D721Med (cell line): Measurements from ENCODE around the gene MESD.

ENCODE experiments used
- DNase-seq: peaks from one replicate; pipeline ENCODE4 v3.0.0; 2011; ENCODE audit warnings: low spot score; ENCODE audit not compliant: insufficient read length
- FAIRE-seq: peaks from 2 replicates; lab custom pipeline; 2011; peaks lifted over from hg19 to GRCh38; lab: Jason Lieb, UNC
- TF ChIP-seq, protein P1 (sequence below): IDR thresholded peaks from 2 replicates; pipeline ENCODE4 v1.5.1; 2012; ENCODE audit warnings: mild to moderate bottlenecking, control low read depth; ENCODE audit not compliant: insufficient read depth; ENCODE audit errors: missing control alignments

MESD gene

DNA sequence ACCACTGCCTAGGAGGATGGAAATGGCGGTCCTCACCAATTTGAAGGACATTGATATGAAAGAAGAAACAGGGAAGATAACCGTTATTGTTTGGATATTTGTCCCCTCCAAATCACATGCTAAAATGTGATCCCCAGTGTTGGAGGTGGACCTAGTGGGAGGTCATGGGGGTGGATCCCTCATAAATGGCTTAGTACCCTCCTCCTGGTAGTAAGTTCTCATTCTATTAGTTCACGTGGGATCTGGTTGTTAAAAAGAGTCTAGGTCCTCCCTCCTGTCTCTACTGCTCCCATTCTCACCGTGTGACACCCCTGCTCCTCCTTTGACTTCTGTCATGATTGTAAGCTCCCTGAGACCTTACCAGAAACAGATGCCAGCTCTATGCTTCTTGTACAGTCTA is 41.6 kb upstream of the MESD start:
- TF ChIP-seq, protein P1, sequence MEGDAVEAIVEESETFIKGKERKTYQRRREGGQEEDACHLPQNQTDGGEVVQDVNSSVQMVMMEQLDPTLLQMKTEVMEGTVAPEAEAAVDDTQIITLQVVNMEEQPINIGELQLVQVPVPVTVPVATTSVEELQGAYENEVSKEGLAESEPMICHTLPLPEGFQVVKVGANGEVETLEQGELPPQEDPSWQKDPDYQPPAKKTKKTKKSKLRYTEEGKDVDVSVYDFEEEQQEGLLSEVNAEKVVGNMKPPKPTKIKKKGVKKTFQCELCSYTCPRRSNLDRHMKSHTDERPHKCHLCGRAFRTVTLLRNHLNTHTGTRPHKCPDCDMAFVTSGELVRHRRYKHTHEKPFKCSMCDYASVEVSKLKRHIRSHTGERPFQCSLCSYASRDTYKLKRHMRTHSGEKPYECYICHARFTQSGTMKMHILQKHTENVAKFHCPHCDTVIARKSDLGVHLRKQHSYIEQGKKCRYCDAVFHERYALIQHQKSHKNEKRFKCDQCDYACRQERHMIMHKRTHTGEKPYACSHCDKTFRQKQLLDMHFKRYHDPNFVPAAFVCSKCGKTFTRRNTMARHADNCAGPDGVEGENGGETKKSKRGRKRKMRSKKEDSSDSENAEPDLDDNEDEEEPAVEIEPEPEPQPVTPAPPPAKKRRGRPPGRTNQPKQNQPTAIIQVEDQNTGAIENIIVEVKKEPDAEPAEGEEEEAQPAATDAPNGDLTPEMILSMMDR, result no peak
- FAIRE-seq (no peak), DNase-seq (no peak)

- FAIRE-seq (no peak), DNase-seq (no peak)
- TF ChIP-seq, protein P1, result no peak
Observed at GRCh38 chr15:81030301-81030750, 40.7 kb upstream of the MESD start.

- FAIRE-seq, result no peak
- no peak for DNase-seq
- TF ChIP-seq, protein P1, result no peak
Observed at GRCh38 chr15:81029414-81030300, 40.0 kb upstream of the MESD start.

DNA sequence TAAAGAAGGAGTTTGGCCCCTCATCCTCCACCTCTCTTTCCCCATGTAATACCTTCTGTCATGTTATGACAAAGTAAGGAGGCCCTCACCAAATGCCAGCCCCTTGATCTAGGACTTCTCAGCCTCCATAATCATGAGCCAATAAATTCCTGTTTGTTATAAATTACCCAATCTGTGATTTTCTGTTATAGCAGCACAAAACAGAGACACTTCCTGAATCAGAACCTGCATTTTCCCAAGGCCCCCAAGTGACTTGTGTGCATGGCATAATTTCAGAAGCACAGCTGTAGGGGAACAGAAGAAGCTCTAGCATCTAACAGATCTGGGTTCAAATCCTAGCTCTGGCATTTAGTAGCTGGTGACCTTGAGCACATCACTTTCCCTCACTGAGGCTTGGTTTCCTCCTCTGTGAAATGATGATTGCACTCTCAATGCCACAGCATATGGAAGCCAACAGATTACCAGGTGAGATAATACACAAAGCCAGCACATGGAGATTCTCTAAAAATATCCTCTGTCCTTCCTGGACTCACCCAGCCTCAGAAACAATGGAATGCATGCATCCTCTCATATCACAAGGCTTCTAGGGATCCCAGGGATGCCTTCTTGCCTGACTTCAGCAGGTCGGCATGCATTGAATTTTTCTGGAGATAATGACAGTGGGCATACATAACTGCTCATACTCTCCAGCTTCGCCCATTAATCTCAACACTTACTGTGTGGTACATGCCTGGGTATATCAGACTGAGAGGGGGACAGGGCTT is 37.4 kb upstream of the MESD start:
- no peak for DNase-seq
- TF ChIP-seq, protein P1, result no peak
- no peak for FAIRE-seq

DNA sequence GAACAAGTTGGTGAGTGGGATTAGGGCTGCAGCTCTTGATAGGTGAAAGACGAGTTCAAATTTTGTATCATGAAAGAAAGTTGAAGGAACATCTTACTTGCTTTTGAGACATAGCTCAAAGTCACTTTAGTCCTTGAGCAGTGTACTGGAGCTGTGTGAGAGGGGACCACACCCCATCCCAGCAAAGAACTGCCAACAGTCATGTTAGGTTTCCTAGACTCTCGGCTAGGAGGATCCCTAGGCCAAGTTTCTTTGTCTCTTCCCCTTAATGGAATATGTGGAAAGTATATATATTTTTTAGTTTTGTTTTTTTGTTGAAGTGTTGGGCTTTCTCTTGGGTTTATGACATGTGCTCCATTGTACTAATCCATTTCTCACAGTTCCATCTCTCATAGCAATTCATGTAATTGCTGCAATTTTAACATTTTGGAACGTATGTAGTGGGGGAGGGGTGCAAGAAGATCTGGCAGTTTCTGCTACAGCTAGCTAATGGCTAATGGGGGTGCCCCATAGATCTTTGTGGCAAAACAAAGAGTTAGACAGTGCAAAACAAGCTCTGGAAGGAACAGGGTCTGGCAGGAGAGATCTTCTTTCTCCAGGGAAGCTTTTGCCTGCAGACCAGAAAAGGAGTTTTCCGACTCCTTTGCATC is 36.2 kb upstream of the MESD start:
- FAIRE-seq, result no peak
- TF ChIP-seq, protein P1, result no peak
- no peak for DNase-seq

DNA sequence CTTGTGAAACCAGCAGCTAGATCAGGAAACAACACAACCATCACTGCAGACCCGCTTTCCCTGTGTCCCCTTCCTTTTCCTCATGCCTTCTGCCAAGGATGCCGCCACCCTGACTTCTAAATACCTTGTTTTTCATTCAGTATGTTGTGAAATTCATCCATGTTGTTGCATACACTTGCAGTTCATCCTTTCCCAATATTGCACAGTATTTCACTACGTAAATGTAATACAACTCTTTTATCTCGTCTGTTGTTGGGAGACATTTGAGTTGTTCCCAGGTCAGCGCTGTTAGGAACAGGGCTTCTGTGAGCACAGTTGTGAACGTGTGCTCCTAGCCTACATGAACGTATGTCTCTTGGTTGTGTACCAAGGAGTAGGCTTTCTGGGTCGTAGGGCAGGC is 35.3 kb upstream of the MESD start:
- DNase-seq (no peak), FAIRE-seq (no peak)
- TF ChIP-seq, protein P1, result no peak
